ENCODE data around the gene SDS. TPM values are rescaled to one million over a fixed set of nuclear protein-coding genes. Genes with fewer than 3 reads are reported as not detected.

SDS gene
- total RNA-seq, 1 experiment from 2014 or later: not detected

DNA sequence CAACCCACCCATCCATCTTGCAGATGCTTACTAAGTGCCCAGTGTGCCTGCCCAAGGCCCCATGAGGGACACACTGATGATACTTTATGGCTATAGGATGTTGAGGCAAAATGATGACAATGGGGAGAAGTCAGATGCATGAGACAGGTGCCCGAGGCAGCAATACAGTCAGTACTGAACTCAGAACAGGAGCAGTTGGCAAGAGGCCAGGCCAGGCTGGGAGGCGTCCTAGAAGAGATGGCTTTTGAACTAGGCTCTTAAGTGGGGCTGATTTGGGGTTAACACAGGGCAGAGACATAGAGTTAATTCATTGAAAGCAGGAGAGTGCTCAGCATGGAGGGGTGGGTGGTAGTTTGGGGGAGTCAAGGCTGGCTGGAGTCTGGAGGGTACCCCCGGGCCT lies 29.7 kb downstream of the SDS start:
- intact Hi-C loops (cut with micrococcal nuclease): no loop called here
- Mint-ChIP-seq H3K36me3 (ENCODE audit: insufficient read depth, unreplicated experiment) (peaks cover 8% of the 10 kb centered on the region), H3K9me3 (ENCODE audit: unreplicated experiment) (no peaks in the 10 kb centered on the region), H3K27me3 (ENCODE audit: insufficient read depth, unreplicated experiment) (no peaks in the 10 kb centered on the region), H3K4me1 (ENCODE audit: insufficient read depth, unreplicated experiment) (no peaks in the 10 kb centered on the region), H3K4me3 (ENCODE audit: unreplicated experiment) (no peak overlapping the region), H3K27ac (ENCODE audit: low read depth, unreplicated experiment) (no peak overlapping the region)
- CTCF ChIA-PET: interaction anchor here (1.4 kb wide), 1 partner anchor 176 kb away, joined by 5 read pairs; no protein-coding TSS in a partner anchor
- BruUV-seq (replicated peaks): no TSS peak
- TF ChIP-seq, protein P1, sequence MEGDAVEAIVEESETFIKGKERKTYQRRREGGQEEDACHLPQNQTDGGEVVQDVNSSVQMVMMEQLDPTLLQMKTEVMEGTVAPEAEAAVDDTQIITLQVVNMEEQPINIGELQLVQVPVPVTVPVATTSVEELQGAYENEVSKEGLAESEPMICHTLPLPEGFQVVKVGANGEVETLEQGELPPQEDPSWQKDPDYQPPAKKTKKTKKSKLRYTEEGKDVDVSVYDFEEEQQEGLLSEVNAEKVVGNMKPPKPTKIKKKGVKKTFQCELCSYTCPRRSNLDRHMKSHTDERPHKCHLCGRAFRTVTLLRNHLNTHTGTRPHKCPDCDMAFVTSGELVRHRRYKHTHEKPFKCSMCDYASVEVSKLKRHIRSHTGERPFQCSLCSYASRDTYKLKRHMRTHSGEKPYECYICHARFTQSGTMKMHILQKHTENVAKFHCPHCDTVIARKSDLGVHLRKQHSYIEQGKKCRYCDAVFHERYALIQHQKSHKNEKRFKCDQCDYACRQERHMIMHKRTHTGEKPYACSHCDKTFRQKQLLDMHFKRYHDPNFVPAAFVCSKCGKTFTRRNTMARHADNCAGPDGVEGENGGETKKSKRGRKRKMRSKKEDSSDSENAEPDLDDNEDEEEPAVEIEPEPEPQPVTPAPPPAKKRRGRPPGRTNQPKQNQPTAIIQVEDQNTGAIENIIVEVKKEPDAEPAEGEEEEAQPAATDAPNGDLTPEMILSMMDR (IDR thresholded peaks at IDR 0.05; ENCODE audit: unreplicated experiment): no peak
- POLR2A ChIA-PET: no interaction called here
- DNase-seq (ENCODE audit: unreplicated experiment): no peak

DNA sequence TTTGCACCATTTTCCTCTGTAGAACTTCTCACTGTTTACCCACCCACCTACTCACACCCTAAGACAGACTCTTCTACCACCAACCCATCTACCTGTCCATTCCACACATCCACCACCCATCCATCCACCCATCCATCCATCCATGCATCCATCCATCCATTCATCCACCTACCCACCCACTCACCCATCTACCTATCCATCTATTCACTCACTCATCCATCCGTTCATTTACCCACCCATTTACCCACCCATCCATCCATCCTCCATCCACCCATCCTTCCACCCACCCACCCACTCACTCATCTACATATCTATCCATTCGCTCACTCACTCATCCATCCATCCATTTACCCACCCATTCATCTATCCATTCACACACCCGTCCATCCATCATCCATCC lies 30.2 kb downstream of the SDS start:
- intact Hi-C loops (cut with micrococcal nuclease): no loop called here
- H3K27ac Mint-ChIP-seq (ENCODE audit: low read depth, unreplicated experiment): no peak overlapping the region
- no peak for DNase-seq (ENCODE audit: unreplicated experiment)
- POLR2A ChIA-PET: no interaction called here
- TF ChIP-seq, protein P1 (IDR thresholded peaks at IDR 0.05; ENCODE audit: unreplicated experiment): no peak
- H3K36me3 Mint-ChIP-seq (ENCODE audit: insufficient read depth, unreplicated experiment): peaks cover 8% of the 10 kb centered on the region
- H3K4me1 Mint-ChIP-seq (ENCODE audit: insufficient read depth, unreplicated experiment): no peaks in the 10 kb centered on the region
- H3K27me3 Mint-ChIP-seq (ENCODE audit: insufficient read depth, unreplicated experiment): no peaks in the 10 kb centered on the region
- H3K4me3 Mint-ChIP-seq (ENCODE audit: unreplicated experiment): no peak overlapping the region
- no peaks in the 10 kb centered on the region for H3K9me3 Mint-ChIP-seq (ENCODE audit: unreplicated experiment)
- CTCF ChIA-PET: no interaction called here
- BruUV-seq (replicated peaks): no TSS peak

DNA sequence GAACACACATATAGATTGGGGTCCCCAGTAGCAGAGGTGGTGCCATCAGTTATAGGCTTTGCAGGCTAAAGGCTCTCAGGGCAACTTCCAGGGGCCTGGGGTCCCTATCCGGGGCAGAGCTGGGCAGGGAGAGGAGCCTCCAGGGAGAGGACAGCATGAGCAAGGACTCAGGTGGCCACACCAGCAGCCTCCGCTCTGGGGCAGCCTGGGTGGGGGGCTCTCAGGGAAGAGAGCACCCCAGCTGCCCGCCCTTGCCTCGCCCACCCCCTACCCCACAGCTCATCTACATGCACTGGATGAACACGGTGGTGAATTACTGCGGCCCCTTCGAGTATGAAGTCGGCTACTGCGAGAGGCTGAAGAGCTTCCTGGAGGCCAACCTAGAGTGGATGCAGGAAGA lies 31.3 kb downstream of the SDS start:
- H3K36me3 Mint-ChIP-seq (ENCODE audit: insufficient read depth, unreplicated experiment): peaks cover 8% of the 10 kb centered on the region
- ChIA-PET POLR2A (no interaction called here), CTCF (no interaction called here)
- no peaks in the 10 kb centered on the region for H3K9me3 Mint-ChIP-seq (ENCODE audit: unreplicated experiment)
- H3K27ac Mint-ChIP-seq (ENCODE audit: low read depth, unreplicated experiment): no peak overlapping the region
- TF ChIP-seq, protein P1 (IDR thresholded peaks at IDR 0.05; ENCODE audit: unreplicated experiment): no peak
- intact Hi-C loops (cut with micrococcal nuclease): no loop called here
- no peaks in the 10 kb centered on the region for H3K27me3 Mint-ChIP-seq (ENCODE audit: insufficient read depth, unreplicated experiment)
- DNase-seq (ENCODE audit: unreplicated experiment): no peak
- no TSS peak for BruUV-seq (replicated peaks)
- no peak overlapping the region for H3K4me3 Mint-ChIP-seq (ENCODE audit: unreplicated experiment)
- H3K4me1 Mint-ChIP-seq (ENCODE audit: insufficient read depth, unreplicated experiment): no peaks in the 10 kb centered on the region

GRCh38 chr12:113371808-113372207 lies 31.9 kb downstream of the SDS start:
- peaks cover 8% of the 10 kb centered on the region for H3K36me3 Mint-ChIP-seq (ENCODE audit: insufficient read depth, unreplicated experiment)
- ChIA-PET CTCF (no interaction called here), POLR2A (no interaction called here)
- no peak for DNase-seq (ENCODE audit: unreplicated experiment)
- TF ChIP-seq, protein P1 (IDR thresholded peaks at IDR 0.05; ENCODE audit: unreplicated experiment): no peak
- intact Hi-C loops (cut with micrococcal nuclease): no loop called here
- no peak overlapping the region for H3K27ac Mint-ChIP-seq (ENCODE audit: low read depth, unreplicated experiment)
- no peaks in the 10 kb centered on the region for H3K9me3 Mint-ChIP-seq (ENCODE audit: unreplicated experiment)
- H3K27me3 Mint-ChIP-seq (ENCODE audit: insufficient read depth, unreplicated experiment): no peaks in the 10 kb centered on the region
- H3K4me3 Mint-ChIP-seq (ENCODE audit: unreplicated experiment): no peak overlapping the region
- no TSS peak for BruUV-seq (replicated peaks)
- no peaks in the 10 kb centered on the region for H3K4me1 Mint-ChIP-seq (ENCODE audit: insufficient read depth, unreplicated experiment)

Data from MCF 10A (cell line).